Measurements from ENCODE around the gene CSRP1.

DNA sequence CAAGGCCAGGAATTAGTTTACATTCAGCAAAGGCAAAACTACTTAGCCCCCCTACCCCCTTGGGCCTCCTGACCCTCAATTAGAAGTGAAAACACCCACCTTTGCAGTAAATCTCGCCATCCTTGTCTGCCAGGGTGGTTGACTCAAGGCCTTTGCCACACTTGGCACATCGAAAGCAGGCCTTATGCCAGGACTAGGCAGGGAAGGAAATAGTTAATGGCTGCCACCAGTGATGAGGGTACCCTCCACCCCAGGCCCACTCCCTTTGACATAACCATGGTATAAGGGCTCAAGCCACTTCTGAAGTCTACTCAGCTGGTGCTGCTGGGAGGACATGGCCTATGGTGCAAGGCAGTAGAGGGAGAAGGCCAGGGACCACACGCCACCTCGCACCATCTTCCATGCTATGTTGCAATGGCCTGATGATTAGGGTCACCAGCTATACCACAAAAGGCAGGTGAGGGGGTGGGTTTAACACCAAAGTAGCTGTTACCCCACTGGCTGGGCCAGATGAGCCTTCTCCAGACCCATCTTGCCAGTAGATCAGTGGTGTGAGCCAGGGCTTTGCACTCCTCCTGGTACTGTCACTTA lies 21.6 kb downstream of the CSRP1 start:
- TF ChIP-seq, protein P1, sequence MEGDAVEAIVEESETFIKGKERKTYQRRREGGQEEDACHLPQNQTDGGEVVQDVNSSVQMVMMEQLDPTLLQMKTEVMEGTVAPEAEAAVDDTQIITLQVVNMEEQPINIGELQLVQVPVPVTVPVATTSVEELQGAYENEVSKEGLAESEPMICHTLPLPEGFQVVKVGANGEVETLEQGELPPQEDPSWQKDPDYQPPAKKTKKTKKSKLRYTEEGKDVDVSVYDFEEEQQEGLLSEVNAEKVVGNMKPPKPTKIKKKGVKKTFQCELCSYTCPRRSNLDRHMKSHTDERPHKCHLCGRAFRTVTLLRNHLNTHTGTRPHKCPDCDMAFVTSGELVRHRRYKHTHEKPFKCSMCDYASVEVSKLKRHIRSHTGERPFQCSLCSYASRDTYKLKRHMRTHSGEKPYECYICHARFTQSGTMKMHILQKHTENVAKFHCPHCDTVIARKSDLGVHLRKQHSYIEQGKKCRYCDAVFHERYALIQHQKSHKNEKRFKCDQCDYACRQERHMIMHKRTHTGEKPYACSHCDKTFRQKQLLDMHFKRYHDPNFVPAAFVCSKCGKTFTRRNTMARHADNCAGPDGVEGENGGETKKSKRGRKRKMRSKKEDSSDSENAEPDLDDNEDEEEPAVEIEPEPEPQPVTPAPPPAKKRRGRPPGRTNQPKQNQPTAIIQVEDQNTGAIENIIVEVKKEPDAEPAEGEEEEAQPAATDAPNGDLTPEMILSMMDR (IDR thresholded peaks at IDR 0.05) = no peak
- TF ChIP-seq POLR2A (IDR thresholded peaks at IDR 0.05) = no peak
